ENCODE data around the gene DENND2A. TPM values are rescaled to one million over a fixed set of nuclear protein-coding genes. Genes with fewer than 3 reads are reported as not detected.

The DENND2A gene
- total and polyA plus RNA-seq, 7 experiments from 2014 or later: not detected

DNA sequence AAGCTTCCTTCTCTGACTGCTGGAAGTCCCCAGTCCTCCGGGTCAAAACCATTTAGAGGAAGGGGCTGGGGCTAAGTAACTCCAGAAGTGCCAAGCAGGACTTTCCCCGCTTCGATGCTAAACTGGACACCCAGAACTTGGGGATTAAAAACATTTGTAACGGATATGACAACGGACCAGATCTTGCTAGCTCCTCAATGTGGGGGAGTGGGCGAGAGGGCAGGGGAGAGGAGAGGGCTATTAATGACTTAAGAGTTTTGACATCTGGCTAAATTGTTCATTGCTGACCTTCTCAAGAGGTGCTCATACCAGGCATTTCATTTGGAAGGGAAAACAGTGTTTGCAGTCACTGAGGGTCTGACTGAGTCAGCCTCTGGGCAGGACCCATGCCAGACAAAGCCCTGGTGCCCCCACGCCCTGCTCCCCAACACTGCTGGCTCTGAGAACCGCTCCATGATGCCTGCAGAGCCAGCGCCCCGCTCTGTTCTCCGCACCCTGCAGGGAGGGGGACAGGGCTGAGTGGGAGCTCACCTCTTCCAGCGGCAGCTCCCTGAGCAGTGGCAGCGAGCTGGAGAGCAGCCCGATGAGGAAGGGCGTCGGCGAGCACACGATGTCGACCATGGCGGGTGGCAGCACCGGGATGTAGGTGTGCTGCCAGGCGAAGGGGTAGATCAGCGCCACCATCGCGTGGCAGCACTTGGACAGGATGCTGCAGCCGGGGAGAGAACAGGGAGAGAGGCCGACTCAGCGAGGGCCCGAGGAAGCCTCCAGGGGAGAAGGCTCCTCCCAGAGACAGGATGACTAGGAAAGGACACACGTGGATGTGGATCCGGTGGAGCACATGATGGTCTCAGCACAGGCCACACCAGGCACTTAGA is 113.6 kb downstream of the DENND2A start:
- Histone ChIP-seq H3K4me3 (ENCODE audit: low read length) (no peak overlapping the region), H3K36me3 (ENCODE audit: control insufficient read depth in 2 of 3, insufficient read depth in 3 of 3, low read length in 3 of 3) (no peaks in the 10 kb centered on the region), H3K9me3 (ENCODE audit: control insufficient read depth in 2 of 3, low read length in 3 of 3) (no peaks in the 10 kb centered on the region), H3K4me1 (ENCODE audit: control insufficient read depth in 2 of 2, insufficient read depth in 2 of 2, low read length in 2 of 2) (peaks cover 10 to 21% of the 10 kb centered on the region in 2 donors), H3K27ac (ENCODE audit: low read depth, low read length) (no peak overlapping the region), H3K27me3 (ENCODE audit: control insufficient read depth in 2 of 2, insufficient read depth in 2 of 2, low read length in 2 of 2) (no peaks in the 10 kb centered on the region)
- ATAC-seq (no peak), DNase-seq (no peak)
- intact Hi-C loops (cut with micrococcal nuclease): no loop called here
- Mint-ChIP-seq H3K4me3 (peak overlapping the region in 2 of 10 donors; percentile 60 to 62), H3K27me3 (peaks cover 0 to 7% (median 5%) of the 10 kb centered on the region in 5 donors), H3K36me3 (no peaks in the 10 kb centered on the region), H3K27ac (no peak overlapping the region), H3K4me1 (peaks cover 18 to 29% (median 22%) of the 10 kb centered on the region in 7 donors), H3K9me3 (no peaks in the 10 kb centered on the region)
- ChIA-PET CTCF (no interaction called here), POLR2A (no interaction called here)

GRCh38 chr7:140526214-140526613 is 114.4 kb downstream of the DENND2A start:
- POLR2A ChIA-PET: no interaction called here
- Mint-ChIP-seq H3K27me3 (peaks cover 0 to 7% (median 4%) of the 10 kb centered on the region in 5 donors), H3K9me3 (no peaks in the 10 kb centered on the region), H3K4me3 (peak overlapping the region in 5 of 10 donors; percentile 21 to 73 (median 60)), H3K4me1 (peaks cover 18 to 29% (median 22%) of the 10 kb centered on the region in 7 donors), H3K27ac (peak overlapping the region in 5 of 9 donors; percentile 46 to 71 (median 47)), H3K36me3 (no peaks in the 10 kb centered on the region)
- Histone ChIP-seq H3K9me3 (ENCODE audit: control insufficient read depth in 2 of 3, low read length in 3 of 3) (no peaks in the 10 kb centered on the region), H3K36me3 (ENCODE audit: control insufficient read depth in 2 of 3, insufficient read depth in 3 of 3, low read length in 3 of 3) (no peaks in the 10 kb centered on the region), H3K4me1 (ENCODE audit: control insufficient read depth in 2 of 2, insufficient read depth in 2 of 2, low read length in 2 of 2) (peaks cover 10 to 21% of the 10 kb centered on the region in 2 donors), H3K27me3 (ENCODE audit: control insufficient read depth in 2 of 2, insufficient read depth in 2 of 2, low read length in 2 of 2) (no peaks in the 10 kb centered on the region), H3K4me3 (ENCODE audit: low read length) (no peak overlapping the region), H3K27ac (ENCODE audit: low read depth, low read length) (no peak overlapping the region)
- CTCF ChIA-PET: no interaction called here
- intact Hi-C loops (cut with micrococcal nuclease): no loop called here
- ATAC-seq (no peak), DNase-seq (no peak)

DNA sequence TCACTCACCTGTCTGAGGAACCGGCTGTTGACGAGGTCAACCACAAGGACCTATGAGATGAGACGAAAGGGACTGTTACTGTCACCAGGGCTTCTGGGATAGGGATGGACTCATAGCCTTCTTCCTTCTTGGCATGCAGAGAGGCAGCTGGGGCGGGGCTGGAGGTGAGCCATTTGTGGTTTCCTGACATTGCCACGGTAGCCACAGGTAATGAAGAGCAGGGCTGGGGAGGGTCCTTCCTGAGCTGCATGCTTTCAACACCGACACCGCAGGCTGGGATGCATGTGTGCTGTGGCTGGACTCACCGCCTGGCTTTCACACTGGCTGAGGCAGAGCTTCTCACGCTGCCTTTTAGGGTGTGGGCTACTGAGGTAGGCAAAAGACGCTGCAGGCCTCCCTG is 114.9 kb downstream of the DENND2A start:
- DNase-seq: peak in 4 of 9 donors; percentile 9 to 23 (median 18)
- Mint-ChIP-seq H3K27ac (peak overlapping the region in 5 of 9 donors; percentile 46 to 71 (median 47)), H3K27me3 (peaks cover 0 to 7% (median 4%) of the 10 kb centered on the region in 5 donors), H3K36me3 (no peaks in the 10 kb centered on the region), H3K9me3 (no peaks in the 10 kb centered on the region), H3K4me3 (peak overlapping the region in 6 of 10 donors; percentile 16 to 73 (median 54)), H3K4me1 (peaks cover 18 to 29% (median 22%) of the 10 kb centered on the region in 7 donors)
- peak; percentile 47 for ATAC-seq
- ChIA-PET CTCF (no interaction called here), POLR2A (no interaction called here)
- Histone ChIP-seq H3K36me3 (ENCODE audit: control insufficient read depth in 2 of 3, insufficient read depth in 3 of 3, low read length in 3 of 3) (no peaks in the 10 kb centered on the region), H3K27me3 (ENCODE audit: control insufficient read depth in 2 of 2, insufficient read depth in 2 of 2, low read length in 2 of 2) (no peaks in the 10 kb centered on the region), H3K4me3 (ENCODE audit: low read length) (no peak overlapping the region), H3K27ac (ENCODE audit: low read depth, low read length) (no peak overlapping the region), H3K9me3 (ENCODE audit: control insufficient read depth in 2 of 3, low read length in 3 of 3) (no peaks in the 10 kb centered on the region), H3K4me1 (ENCODE audit: control insufficient read depth in 2 of 2, insufficient read depth in 2 of 2, low read length in 2 of 2) (peaks cover 10 to 21% of the 10 kb centered on the region in 2 donors)
- intact Hi-C loops (cut with micrococcal nuclease): no loop called here

- H3K36me3 Mint-ChIP-seq: no peaks in the 10 kb centered on the region
- peaks cover 15 to 23% (median 20%) of the 10 kb centered on the region in 7 donors for H3K4me1 Mint-ChIP-seq
- ChIA-PET CTCF (no interaction called here), POLR2A (no interaction called here)
- peaks cover 0 to 7% (median 6%) of the 10 kb centered on the region in 5 donors for H3K27me3 Mint-ChIP-seq
- Histone ChIP-seq H3K9me3 (ENCODE audit: control insufficient read depth in 2 of 3, low read length in 3 of 3) (no peaks in the 10 kb centered on the region), H3K4me3 (ENCODE audit: low read length) (no peak overlapping the region), H3K27me3 (ENCODE audit: control insufficient read depth in 2 of 2, insufficient read depth in 2 of 2, low read length in 2 of 2) (peaks cover 0 to 2% of the 10 kb centered on the region in 2 donors), H3K27ac (ENCODE audit: low read depth, low read length) (no peak overlapping the region), H3K4me1 (ENCODE audit: control insufficient read depth in 2 of 2, insufficient read depth in 2 of 2, low read length in 2 of 2) (peaks cover 7 to 12% of the 10 kb centered on the region in 2 donors), H3K36me3 (ENCODE audit: control insufficient read depth in 2 of 3, insufficient read depth in 3 of 3, low read length in 3 of 3) (no peaks in the 10 kb centered on the region)
- H3K27ac Mint-ChIP-seq: peak overlapping the region in 1 of 9 donors; percentile 84
- ATAC-seq (no peak), DNase-seq (no peak)
- intact Hi-C loops (cut with micrococcal nuclease): no loop called here
- H3K9me3 Mint-ChIP-seq: no peaks in the 10 kb centered on the region
- H3K4me3 Mint-ChIP-seq: no peak overlapping the region
These were observed 119.2 kb downstream of the DENND2A start for GRCh38 chr7:140521421-140521820.

GRCh38 chr7:140519007-140519399 is 121.6 kb downstream of the DENND2A start:
- H3K4me3 ChIP-seq (ENCODE audit: low read length): no peak overlapping the region
- Mint-ChIP-seq H3K9me3 (no peaks in the 10 kb centered on the region), H3K27me3 (peaks cover 0 to 11% (median 6%) of the 10 kb centered on the region in 5 donors), H3K4me1 (peaks cover under 1 to 7% (median 5%) of the 10 kb centered on the region in 7 donors), H3K27ac (no peak overlapping the region), H3K36me3 (no peaks in the 10 kb centered on the region), H3K4me3 (no peak overlapping the region)
- no peaks in the 10 kb centered on the region for H3K9me3 ChIP-seq (ENCODE audit: control insufficient read depth in 2 of 3, low read length in 3 of 3)
- no peak overlapping the region for H3K27ac ChIP-seq (ENCODE audit: low read depth, low read length)
- intact Hi-C loops (cut with micrococcal nuclease): no loop called here
- H3K36me3 ChIP-seq (ENCODE audit: control insufficient read depth in 2 of 3, insufficient read depth in 3 of 3, low read length in 3 of 3): no peaks in the 10 kb centered on the region
- DNase-seq: no peak
- CTCF ChIA-PET: interaction anchor here (0.6 kb wide), 1 partner anchor 134 kb away, joined by 3 read pairs; no protein-coding TSS in a partner anchor
- no peak for ATAC-seq
- H3K27me3 ChIP-seq (ENCODE audit: control insufficient read depth in 2 of 2, insufficient read depth in 2 of 2, low read length in 2 of 2): peaks cover 0 to 2% of the 10 kb centered on the region in 2 donors
- no peaks in the 10 kb centered on the region for H3K4me1 ChIP-seq (ENCODE audit: control insufficient read depth in 2 of 2, insufficient read depth in 2 of 2, low read length in 2 of 2)
- POLR2A ChIA-PET: no interaction called here

DNA sequence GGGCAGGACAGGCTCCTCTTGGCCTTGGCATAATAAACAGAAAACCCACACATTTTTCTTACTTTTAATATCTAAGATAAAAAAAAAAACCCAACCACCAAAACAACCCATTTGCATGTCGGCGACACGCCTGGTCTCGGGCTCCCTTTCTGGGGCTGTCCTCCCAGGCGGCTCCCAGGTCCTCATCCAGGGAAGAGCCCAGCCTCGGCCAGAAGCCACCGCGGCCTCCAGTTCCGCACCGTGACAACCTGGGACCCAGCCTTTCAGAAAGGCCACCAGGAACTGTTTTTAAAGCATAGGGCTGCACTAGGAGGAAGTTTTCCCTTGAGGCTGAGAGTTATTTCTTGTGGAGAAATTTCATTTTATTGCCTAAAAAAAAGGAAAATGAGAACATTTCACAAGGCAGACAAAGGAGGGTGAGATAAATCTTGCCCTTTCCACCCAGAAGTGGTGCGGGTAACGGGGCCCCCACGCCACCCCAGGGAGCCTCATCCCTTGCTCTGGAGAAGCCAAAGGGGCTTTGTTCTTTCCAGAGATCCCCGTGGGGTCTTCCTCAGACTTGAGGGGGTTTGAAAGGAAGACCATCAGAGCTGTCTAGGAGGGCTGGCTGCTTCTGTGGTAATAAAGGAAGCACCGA is 122.1 kb downstream of the DENND2A start:
- H3K27ac ChIP-seq (ENCODE audit: low read depth, low read length): no peak overlapping the region
- H3K27me3 ChIP-seq (ENCODE audit: control insufficient read depth in 2 of 2, insufficient read depth in 2 of 2, low read length in 2 of 2): peaks cover 0 to 2% of the 10 kb centered on the region in 2 donors
- H3K4me1 ChIP-seq (ENCODE audit: control insufficient read depth in 2 of 2, insufficient read depth in 2 of 2, low read length in 2 of 2): no peaks in the 10 kb centered on the region
- no peak overlapping the region for H3K4me3 ChIP-seq (ENCODE audit: low read length)
- intact Hi-C loops (cut with micrococcal nuclease): loop anchor here (1.0 kb wide), 4 partner anchors 135 to 1015 kb away; no protein-coding TSS in a partner anchor
- H3K36me3 ChIP-seq (ENCODE audit: control insufficient read depth in 2 of 3, insufficient read depth in 3 of 3, low read length in 3 of 3): no peaks in the 10 kb centered on the region
- ATAC-seq: no peak
- no peaks in the 10 kb centered on the region for H3K9me3 ChIP-seq (ENCODE audit: control insufficient read depth in 2 of 3, low read length in 3 of 3)
- no peaks in the 10 kb centered on the region for H3K36me3 Mint-ChIP-seq
- ChIA-PET CTCF (interaction anchor here (0.6 to 1.2 kb wide), 3 partner anchors 19 to 292 kb away, joined by 3 read pairs; no protein-coding TSS in a partner anchor), POLR2A (no interaction called here)
- H3K4me1 Mint-ChIP-seq: peaks cover 0 to 7% (median 3%) of the 10 kb centered on the region in 7 donors
- no peaks in the 10 kb centered on the region for H3K9me3 Mint-ChIP-seq
- H3K27ac Mint-ChIP-seq: no peak overlapping the region
- peak overlapping the region in 2 of 10 donors; percentile 40 to 65 for H3K4me3 Mint-ChIP-seq
- H3K27me3 Mint-ChIP-seq: peaks cover 0 to 11% (median 6%) of the 10 kb centered on the region in 5 donors
- DNase-seq: no peak
